Activated B cell treated with CpG ODN at 0.5 μM for 24 hours (primary cell): ENCODE data around the gene TMEM253. TPM values are rescaled to one million over a fixed set of nuclear protein-coding genes. Genes with fewer than 3 reads are reported as not detected.

Experiments
- ATAC-seq: fragments of 200-7000 bp; cut with Tn5 transposase; one replicate; pipeline ENCODE4 v1.10.0; 2021; ENCODE audit warnings: low read depth, mild to moderate bottlenecking, moderate library complexity
- CTCF ChIA-PET: fragments of 350-600 bp; sonication (Branson Sonifier 250); formaldehyde crosslinking; loops from one replicate; lab custom pipeline; 2021; ENCODE audit warnings: antibody characterized with exemption; lab: Charles Lee
- POLR2A ChIA-PET: fragments of 350-600 bp; sonication (Branson Sonifier 250); formaldehyde crosslinking; loops from one replicate; lab custom pipeline; 2021; ENCODE audit warnings: antibody characterized with exemption; lab: Charles Lee
- DNase-seq: peaks from one replicate; pipeline ENCODE4 v3.0.0; 2022
- H3K27ac Mint-ChIP-seq: one replicate; pipeline ENCODE4 v1.8.0; 2020; ENCODE audit warnings: mixed read lengths
- H3K27me3 Mint-ChIP-seq: one replicate; pipeline ENCODE4 v1.8.0; 2021; ENCODE audit warnings: mixed read lengths
- H3K36me3 Mint-ChIP-seq: one replicate; pipeline ENCODE4 v1.8.0; 2021; ENCODE audit warnings: low read depth, mixed read lengths
- H3K4me1 Mint-ChIP-seq: one replicate; pipeline ENCODE4 v1.8.0; 2021; ENCODE audit warnings: mixed read lengths
- H3K4me3 Mint-ChIP-seq: one replicate; pipeline ENCODE4 v1.8.0; 2020; ENCODE audit warnings: mild to moderate bottlenecking, mixed read lengths
- H3K9me3 Mint-ChIP-seq: one replicate; pipeline ENCODE4 v1.8.0; 2020; ENCODE audit warnings: mixed read lengths
- CTCF ChIP-seq: fragments of 200-600 bp; IDR thresholded peaks from one replicate; pipeline ENCODE4 v1.8.0; 2022; ENCODE audit warnings: antibody characterized with exemption, mild to moderate bottlenecking
- intact Hi-C: fragments of 100-400 bp; cut with micrococcal nuclease; formaldehyde crosslinking; loops from one replicate; pipeline ENCODE4 v1.15.1; 2024
- total RNA-seq: library from RNA; stranded (reverse); gene quantifications from 2 replicates; pipeline ENCODE4 v1.2.3, GENCODE V29; 2022

TMEM253 gene
- total RNA-seq, 1 donor from 2014 or later: not detected

GRCh38 chr14:21084998-21085853, 15.6 kb upstream of the TMEM253 start:
- DNase-seq (no peak), ATAC-seq (no peak)
- CTCF ChIA-PET: interaction anchor here (0.9 to 4.7 kb wide), 3 partner anchors 7 to 70 kb away, joined by 4 to 34 read pairs (median 7); no protein-coding TSS in a partner anchor
- POLR2A ChIA-PET: no interaction called here
- H3K27me3 Mint-ChIP-seq: peaks cover under 1% of the 10 kb centered on the region
- H3K4me1 Mint-ChIP-seq: peaks cover 17% of the 10 kb centered on the region
- intact Hi-C loops: no loop called here
- no peaks in the 10 kb centered on the region for H3K9me3 Mint-ChIP-seq
- H3K36me3 Mint-ChIP-seq: no peaks in the 10 kb centered on the region
- no peak overlapping the region for H3K27ac Mint-ChIP-seq
- no peak for TF ChIP-seq CTCF
- no peak overlapping the region for H3K4me3 Mint-ChIP-seq

- CTCF ChIA-PET: interaction anchor here (0.9 to 4.7 kb wide), 4 partner anchors 9 to 72 kb away, joined by 4 to 34 read pairs (median 14); no protein-coding TSS in a partner anchor
- Mint-ChIP-seq H3K36me3 (no peaks in the 10 kb centered on the region), H3K27me3 (no peaks in the 10 kb centered on the region), H3K4me1 (peaks cover 19% of the 10 kb centered on the region), H3K4me3 (no peak overlapping the region), H3K9me3 (no peaks in the 10 kb centered on the region), H3K27ac (peak overlapping the region; percentile 32)
- TF ChIP-seq CTCF: no peak
- intact Hi-C loops: no loop called here
- DNase-seq (no peak), ATAC-seq (no peak)
- POLR2A ChIA-PET: interaction anchor here (0.7 to 1.1 kb wide), 2 partner anchors 16 to 68 kb away, joined by 3 to 5 read pairs; no protein-coding TSS in a partner anchor
Measured at GRCh38 chr14:21086908-21087293, 14.0 kb upstream of the TMEM253 start.

- TF ChIP-seq CTCF: no peak
- Mint-ChIP-seq H3K4me3 (no peak overlapping the region), H3K9me3 (no peaks in the 10 kb centered on the region), H3K4me1 (peaks cover 20% of the 10 kb centered on the region), H3K27ac (peak overlapping the region; percentile 50), H3K27me3 (no peaks in the 10 kb centered on the region), H3K36me3 (no peaks in the 10 kb centered on the region)
- CTCF ChIA-PET: interaction anchor here (0.9 to 4.7 kb wide), 6 partner anchors 9 to 72 kb away, joined by 4 to 34 read pairs (median 14); no protein-coding TSS in a partner anchor
- intact Hi-C loops: no loop called here
- POLR2A ChIA-PET: interaction anchor here (0.7 to 1.1 kb wide), 2 partner anchors 17 to 68 kb away, joined by 3 to 5 read pairs; no protein-coding TSS in a partner anchor
- DNase-seq (no peak), ATAC-seq (peak; percentile 70)
Measured at GRCh38 chr14:21087294-21088091, 13.4 kb upstream of the TMEM253 start.

GRCh38 chr14:21088687-21089086, 12.2 kb upstream of the TMEM253 start:
- H3K27me3 Mint-ChIP-seq: no peaks in the 10 kb centered on the region
- H3K4me3 Mint-ChIP-seq: no peak overlapping the region
- no peaks in the 10 kb centered on the region for H3K9me3 Mint-ChIP-seq
- ChIA-PET POLR2A (interaction anchor here (0.6 kb wide), 1 partner anchor 16 kb away, joined by 3 read pairs; no protein-coding TSS in a partner anchor), CTCF (interaction anchor here (1.3 to 4.7 kb wide), 7 partner anchors 7 to 74 kb away, joined by 3 to 34 read pairs (median 13); partner anchors contain the start of gene ARHGEF40)
- H3K36me3 Mint-ChIP-seq: no peaks in the 10 kb centered on the region
- H3K27ac Mint-ChIP-seq: no peak overlapping the region
- TF ChIP-seq CTCF: no peak
- DNase-seq: no peak
- peaks cover 24% of the 10 kb centered on the region for H3K4me1 Mint-ChIP-seq
- ATAC-seq: no peak
- intact Hi-C loops: no loop called here
